Stimulated activated CD8-positive, alpha-beta memory T cell treated with anti-CD3 and anti-CD28 coated beads, Interleukin-15, amount 100 ng/mL, for 1 hour (primary cell): ENCODE results near the gene WDPCP.
"Not testable (repeated sequence)": the region's sequence is repeated elsewhere in the genome, so short reads cannot be mapped to it uniquely, and the experiment has no call there.

ENCODE experiments used
- DNase-seq: peaks from one replicate; pipeline ENCODE4 v3.0.0-alpha.2; 2020; ENCODE audit warnings: low read depth

The WDPCP gene

DNA sequence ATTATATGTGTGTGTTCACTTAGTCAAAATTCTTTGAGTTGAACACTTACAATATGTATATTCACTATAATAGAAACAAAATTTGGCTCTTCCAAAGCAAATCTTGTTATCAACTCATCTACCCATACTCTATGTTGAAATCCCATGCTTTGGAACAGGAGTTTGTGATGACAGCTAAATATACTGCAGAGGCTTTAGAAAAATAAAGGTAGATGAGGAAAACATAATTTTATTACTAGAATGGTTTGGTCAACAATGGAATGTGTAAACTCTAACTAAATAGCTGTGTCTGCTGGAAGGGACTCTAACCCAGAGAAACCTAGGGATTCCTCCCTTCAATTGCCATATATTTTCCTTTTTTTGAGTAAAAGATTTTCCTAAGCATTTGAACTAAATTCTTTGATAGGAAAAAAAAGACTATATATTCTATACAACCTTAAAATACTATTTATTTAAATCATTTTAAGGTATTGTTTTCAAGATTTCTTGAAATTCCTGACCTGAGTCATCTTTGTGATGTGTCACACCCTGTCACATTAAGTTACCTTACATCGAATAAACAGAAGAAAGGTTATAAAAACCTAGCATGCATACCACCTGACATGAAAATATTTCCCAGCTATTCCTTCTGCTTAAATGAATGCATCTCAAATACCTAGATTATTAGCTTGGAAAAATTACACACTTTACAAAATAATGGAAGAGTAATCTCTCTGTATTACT, 362.2 kb downstream of the WDPCP start:
- DNase-seq, result no peak

DNA sequence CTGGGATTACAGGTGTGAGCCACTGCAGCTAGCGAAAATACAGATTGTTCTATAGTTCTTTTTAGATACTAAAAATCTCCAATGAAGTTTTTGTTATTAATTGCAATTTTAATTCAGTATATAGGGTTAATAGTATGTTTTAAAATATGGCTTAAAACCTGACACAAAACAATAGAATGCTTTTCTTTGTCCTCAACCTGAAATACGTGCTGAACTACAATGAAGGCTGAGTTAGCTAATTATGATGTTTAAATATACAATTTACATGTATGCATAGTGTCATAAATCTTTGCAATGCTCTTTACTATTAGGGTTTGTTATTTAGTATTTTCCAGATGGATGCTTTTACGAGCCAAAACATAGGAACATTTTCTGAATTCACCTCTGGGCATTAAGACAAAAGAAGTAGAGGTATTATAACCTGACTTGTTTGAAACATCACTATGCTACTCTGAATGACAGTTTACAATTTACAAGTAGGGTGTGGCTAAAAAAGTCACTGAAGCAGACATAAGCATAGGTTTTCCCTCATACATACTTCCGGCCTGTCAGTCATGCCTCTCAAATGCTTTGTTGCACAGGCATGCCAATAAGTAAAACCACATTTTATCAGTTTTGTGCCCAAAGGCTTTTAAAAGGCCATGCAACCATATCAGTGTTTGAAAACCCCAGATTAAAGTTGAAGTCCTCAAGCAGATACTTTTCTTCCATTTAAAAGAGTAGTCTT, 369.3 kb downstream of the WDPCP start:
- no peak for DNase-seq

DNA sequence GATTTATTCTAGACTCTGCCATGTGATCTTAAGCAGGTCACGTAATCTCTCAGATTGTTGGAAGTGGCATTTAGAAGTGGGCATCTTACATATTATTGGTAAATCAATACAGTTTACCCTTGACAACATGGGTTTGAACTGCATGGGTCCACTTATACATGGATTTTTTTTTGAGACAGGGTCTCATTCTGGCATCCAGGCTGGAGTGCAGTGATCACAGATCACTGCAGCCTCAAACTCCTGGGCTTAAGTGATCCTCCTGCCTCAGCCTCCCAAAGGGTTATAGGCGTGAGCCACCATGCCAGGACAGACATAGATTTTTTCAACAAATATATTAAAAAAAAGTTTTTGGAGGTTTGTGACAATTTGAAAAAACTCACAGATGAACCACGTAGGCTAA, 393.0 kb downstream of the WDPCP start:
- no peak for DNase-seq

GRCh38 chr2:63194175-63194574, 394.1 kb downstream of the WDPCP start:
- DNase-seq, result no peak

GRCh38 chr2:63192889-63193774, 395.1 kb downstream of the WDPCP start:
- DNase-seq, result no peak

- no peak for DNase-seq
Observed at GRCh38 chr2:63192169-63192888, 395.9 kb downstream of the WDPCP start.

DNA sequence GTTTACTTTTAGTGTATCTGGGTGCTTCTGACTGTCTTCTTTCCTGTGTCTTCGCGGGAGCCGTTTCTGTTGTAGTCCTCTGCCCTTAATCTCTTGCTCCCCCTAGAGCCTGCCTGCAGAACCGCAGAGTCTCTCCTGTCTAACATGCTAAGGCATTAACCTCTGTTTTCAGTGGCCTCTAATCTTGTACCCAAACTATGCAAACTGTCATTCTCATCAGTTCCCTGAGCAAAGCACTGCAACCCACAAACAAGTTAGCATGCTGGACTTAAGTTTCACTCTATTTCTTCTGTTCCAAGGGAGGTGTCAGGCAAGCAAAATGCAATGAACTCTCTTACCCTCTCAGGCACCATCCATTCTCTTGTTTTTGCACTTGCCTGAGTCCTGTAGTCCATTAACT, 399.3 kb downstream of the WDPCP start:
- no peak for DNase-seq

- no peak for DNase-seq
Observed at GRCh38 chr2:63186331-63186730, 401.9 kb downstream of the WDPCP start.

DNA sequence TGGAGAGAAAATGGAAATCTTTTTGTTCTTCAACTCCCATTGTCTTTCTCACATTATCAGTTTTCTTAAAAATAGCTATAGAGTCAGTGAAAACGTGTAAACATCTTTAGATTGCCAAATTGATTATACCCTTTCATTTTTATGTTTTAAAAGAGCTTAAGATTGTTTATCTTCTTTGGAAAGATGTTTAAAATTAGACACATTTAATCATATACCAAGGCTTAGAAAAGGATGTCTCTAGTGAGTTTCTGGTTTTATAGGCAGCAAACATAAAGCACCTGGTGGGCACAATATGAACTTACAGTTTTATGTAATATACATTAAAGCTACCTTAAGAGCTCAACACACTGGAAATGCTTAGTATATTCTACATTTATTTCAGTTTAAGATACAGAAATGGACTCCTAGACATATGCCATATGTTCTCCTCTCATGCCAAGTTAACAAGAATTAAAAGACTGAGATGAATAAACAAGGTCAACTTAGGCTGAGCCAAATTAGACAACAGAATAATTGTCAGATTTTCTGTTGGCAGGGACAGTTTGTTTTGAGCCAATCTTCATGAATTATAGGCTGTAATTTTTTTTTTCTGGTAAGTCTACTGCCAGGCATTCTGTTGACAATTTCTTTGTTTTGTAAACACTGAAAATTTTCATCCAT, 425.0 kb downstream of the WDPCP start:
- DNase-seq, result no peak

GRCh38 chr2:63159262-63159661, 429.0 kb downstream of the WDPCP start:
- DNase-seq, result no peak

GRCh38 chr2:63136683-63137082, 451.6 kb downstream of the WDPCP start:
- not testable (repeated sequence) for DNase-seq

- no peak for DNase-seq
Observed at GRCh38 chr2:63132020-63132419, 456.3 kb downstream of the WDPCP start.

- DNase-seq, result no peak
Observed at GRCh38 chr2:63131196-63131595, 457.1 kb downstream of the WDPCP start.

GRCh38 chr2:63127594-63127993, 460.7 kb downstream of the WDPCP start:
- DNase-seq, result no peak

DNA sequence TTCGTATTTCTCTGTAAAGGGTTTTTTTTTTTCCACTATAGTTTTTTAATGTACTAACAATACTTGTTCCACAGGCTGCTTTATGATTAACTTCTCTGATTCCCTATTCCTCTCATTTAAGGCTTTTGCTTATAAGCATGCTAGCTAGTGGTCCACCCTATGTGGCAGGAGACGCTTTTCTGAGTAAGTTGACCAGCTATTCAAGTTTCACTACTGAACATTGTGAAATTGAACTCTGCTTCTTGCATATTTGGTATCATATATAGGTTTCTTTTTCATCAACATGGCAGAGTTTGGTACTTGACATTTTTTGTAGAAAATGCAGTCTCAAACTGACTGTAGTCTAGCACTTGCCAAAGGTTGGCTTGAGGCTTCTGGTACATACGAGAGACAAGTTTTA, 463.4 kb downstream of the WDPCP start:
- DNase-seq, result no peak

GRCh38 chr2:63124218-63124617, 464.1 kb downstream of the WDPCP start:
- DNase-seq, result no peak

- DNase-seq, result no peak
Observed at GRCh38 chr2:63122921-63123320, 465.4 kb downstream of the WDPCP start.

DNA sequence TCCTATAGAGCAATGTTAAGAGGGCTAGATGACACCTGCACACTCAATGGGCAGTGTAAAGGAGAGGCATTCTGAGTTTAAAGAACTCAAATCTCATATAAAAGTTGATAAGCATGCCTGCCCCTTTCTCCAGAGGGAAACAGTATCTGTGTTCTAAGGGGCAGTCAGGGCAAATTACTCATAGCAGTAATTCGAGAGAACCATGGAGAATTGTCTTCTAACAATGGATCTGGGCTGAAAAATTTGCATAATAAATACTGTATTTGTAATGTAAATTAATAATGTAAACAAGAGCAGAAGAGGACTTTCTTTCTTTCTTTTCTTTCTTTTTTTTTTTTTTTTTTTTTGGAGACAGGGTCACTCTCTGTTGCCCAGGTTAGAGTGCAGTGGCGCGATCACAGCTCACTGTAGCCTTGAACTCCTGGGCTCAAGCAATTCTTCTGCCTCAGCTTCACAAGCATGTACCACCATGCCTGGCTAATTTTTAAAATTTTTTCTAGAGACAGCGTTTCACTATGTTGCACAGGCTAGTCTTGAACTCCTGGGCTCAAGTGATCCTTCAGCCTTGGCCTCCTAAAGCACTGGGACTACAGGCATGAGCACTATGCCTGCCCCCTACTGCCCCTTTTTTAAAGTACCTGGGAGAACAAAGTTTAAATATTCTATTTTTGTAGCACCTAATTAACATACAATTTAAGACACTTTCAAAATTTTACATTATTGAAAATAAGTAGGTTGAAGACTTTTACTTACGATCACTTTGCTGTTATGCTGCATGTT, 467.0 kb downstream of the WDPCP start:
- DNase-seq, result no peak

DNA sequence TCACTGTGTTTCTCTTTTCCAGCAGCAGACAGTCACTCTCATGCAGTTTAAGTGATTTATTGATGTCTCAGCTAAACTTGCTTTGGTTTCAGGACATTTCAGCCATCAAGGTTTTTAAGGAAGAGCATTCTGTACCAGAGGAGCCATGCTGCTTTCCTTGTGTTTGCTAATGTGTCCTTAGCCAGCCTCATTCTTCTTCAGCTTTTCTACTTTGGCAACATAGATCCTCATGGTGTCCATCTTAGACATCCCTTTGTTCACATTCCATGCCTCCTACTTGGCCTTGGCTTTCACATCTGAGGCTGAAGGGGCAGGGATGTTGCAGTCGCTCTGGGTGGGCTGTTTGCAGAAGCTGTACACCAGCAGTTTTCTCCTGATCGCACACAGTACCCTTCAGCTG, 469.5 kb downstream of the WDPCP start:
- no peak for DNase-seq

DNA sequence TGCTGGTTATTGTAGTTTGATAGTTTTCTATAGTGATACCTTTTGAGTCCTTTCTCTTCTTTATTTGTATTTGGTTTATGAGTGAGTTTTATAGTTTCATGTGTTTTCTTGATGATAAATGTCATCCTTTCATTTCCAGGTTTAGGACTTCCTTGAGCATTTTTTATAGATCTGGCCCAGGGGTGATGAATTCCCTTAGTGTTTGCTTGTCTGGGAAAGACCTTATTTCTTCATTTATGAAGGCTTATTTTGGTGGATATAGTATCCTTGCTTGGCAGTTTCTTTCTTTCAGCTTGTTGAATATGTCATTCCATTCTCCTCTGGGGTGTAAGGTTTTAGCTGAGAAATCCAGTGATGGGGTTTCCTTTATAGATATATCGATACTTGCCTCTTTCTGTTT, 483.8 kb downstream of the WDPCP start:
- DNase-seq, result no peak

DNA sequence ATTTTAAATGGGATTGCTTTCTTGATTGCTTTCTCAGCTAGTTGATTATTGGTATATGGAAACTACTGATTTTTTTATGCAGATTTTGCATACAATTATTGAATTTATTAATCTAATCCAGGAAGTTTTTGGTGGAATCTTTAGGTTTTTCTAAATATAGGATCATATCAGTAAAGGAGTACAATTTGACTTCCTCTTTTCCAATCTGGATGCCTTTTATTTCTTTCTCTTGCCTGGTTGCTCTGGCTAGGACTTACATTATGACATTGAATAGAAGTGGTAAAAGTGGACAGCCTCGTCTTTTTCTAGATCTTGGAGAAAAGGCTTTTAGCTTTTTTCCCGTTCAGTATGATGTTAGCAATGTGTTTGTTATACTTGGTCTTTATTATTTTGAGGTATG, 486.3 kb downstream of the WDPCP start:
- DNase-seq, result no peak
